Uterus (tissue), 2 donors: ENCODE results near the gene PDPN.

ENCODE experiments used
- CTCF ChIP-seq, 4 experiments: fragments of 200-600 bp in 2 of 4; fragments of 450-650 bp in 2 of 4; sonication (generic) in 2 of 4; IDR thresholded peaks; one replicate each; pipeline ENCODE4 v1.5.1; 2016 to 2019; ENCODE audit warnings: antibody characterized with exemption in 4 of 4, mild to moderate bottlenecking in 2 of 4, moderate library complexity in 1 of 4
- POLR2A ChIP-seq, 2 donors: fragments of 450-650 bp; IDR thresholded peaks; one replicate each; pipeline ENCODE4 v1.6.1; 2016; ENCODE audit warnings: antibody characterized with exemption in 2 of 2, mild to moderate bottlenecking in 1 of 2, moderate library complexity in 1 of 2

GRCh38 chr1:13560541-13560940 lies 23.1 kb upstream of the PDPN start:
- TF ChIP-seq CTCF (IDR thresholded peaks at IDR 0.05) (no peak), POLR2A (IDR thresholded peaks at IDR 0.05) (no peak)
